Panc1 (cell line): Measurements from ENCODE around the gene WBP2NL.

ENCODE experiments used
- CTCF ChIP-seq: fragments of 450-650 bp; IDR thresholded peaks from 2 replicates; pipeline ENCODE4 v1.5.1; 2017; ENCODE audit warnings: mild to moderate bottlenecking
- POLR2AphosphoS5 ChIP-seq: IDR thresholded peaks from 2 replicates; pipeline ENCODE4 v1.6.1; 2012; ENCODE audit warnings: mild to moderate bottlenecking, low read depth, low read length, moderate library complexity
- SIN3A ChIP-seq: IDR thresholded peaks from 2 replicates; pipeline ENCODE4 v1.6.1; 2012; ENCODE audit warnings: low read depth, mild to moderate bottlenecking, low read length, moderate library complexity, borderline replicate concordance; ENCODE audit not compliant: insufficient read depth
- TCF7L2 ChIP-seq: IDR thresholded peaks from 2 replicates; pipeline ENCODE4 v1.6.1; 2011; ENCODE audit warnings: mild to moderate bottlenecking, low read depth, low read length, inconsistent platforms
- TF ChIP-seq, protein P1 (sequence below), 2 experiments: IDR thresholded peaks; 2 replicates each; pipeline ENCODE4 v1.6.1; 2011 to 2012; ENCODE audit warnings: low read depth in 2 of 2, control low read depth in 1 of 2, low read length in 1 of 2, mild to moderate bottlenecking in 1 of 2, moderate library complexity in 1 of 2; ENCODE audit not compliant: insufficient read depth in 1 of 2

DNA sequence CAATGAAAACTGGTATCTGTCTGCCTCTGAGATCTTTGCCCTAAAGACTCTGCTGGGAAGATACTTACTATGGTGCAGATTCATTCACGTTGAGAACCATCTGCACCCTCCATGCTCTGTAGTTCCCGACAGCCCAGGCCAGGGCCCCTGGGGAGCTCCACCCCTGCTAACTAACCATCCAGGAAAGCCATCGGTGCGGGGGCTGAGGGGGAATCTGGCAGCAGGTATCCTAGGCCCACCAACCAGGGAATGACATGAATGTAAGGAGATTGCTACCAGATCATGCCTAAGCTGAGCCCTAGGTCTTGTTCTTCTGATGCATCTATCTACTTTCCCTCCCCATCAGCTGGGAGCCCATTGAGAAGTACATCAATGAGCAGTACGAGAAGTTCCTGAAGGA lies 11.3 kb upstream of the WBP2NL start:
- no peak for TF ChIP-seq CTCF
- TF ChIP-seq, protein P1, sequence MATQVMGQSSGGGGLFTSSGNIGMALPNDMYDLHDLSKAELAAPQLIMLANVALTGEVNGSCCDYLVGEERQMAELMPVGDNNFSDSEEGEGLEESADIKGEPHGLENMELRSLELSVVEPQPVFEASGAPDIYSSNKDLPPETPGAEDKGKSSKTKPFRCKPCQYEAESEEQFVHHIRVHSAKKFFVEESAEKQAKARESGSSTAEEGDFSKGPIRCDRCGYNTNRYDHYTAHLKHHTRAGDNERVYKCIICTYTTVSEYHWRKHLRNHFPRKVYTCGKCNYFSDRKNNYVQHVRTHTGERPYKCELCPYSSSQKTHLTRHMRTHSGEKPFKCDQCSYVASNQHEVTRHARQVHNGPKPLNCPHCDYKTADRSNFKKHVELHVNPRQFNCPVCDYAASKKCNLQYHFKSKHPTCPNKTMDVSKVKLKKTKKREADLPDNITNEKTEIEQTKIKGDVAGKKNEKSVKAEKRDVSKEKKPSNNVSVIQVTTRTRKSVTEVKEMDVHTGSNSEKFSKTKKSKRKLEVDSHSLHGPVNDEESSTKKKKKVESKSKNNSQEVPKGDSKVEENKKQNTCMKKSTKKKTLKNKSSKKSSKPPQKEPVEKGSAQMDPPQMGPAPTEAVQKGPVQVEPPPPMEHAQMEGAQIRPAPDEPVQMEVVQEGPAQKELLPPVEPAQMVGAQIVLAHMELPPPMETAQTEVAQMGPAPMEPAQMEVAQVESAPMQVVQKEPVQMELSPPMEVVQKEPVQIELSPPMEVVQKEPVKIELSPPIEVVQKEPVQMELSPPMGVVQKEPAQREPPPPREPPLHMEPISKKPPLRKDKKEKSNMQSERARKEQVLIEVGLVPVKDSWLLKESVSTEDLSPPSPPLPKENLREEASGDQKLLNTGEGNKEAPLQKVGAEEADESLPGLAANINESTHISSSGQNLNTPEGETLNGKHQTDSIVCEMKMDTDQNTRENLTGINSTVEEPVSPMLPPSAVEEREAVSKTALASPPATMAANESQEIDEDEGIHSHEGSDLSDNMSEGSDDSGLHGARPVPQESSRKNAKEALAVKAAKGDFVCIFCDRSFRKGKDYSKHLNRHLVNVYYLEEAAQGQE (IDR thresholded peaks at IDR 0.05; ENCODE audit: insufficient read depth in 1 of 2, low read depth in 2 of 2, low read length in 1 of 2) = no peak
- TF ChIP-seq POLR2AphosphoS5 = no peak
- TF ChIP-seq SIN3A = no peak
- no peak for TF ChIP-seq TCF7L2
